Raji (cell line): Measurements from ENCODE around the gene UBE2S.

Experiments
- POLR2A ChIP-seq: IDR thresholded peaks from 2 replicates; pipeline ENCODE4 v1.6.1; 2011; ENCODE audit warnings: low read depth, low read length, control low read depth; ENCODE audit not compliant: insufficient read depth

The UBE2S gene

DNA sequence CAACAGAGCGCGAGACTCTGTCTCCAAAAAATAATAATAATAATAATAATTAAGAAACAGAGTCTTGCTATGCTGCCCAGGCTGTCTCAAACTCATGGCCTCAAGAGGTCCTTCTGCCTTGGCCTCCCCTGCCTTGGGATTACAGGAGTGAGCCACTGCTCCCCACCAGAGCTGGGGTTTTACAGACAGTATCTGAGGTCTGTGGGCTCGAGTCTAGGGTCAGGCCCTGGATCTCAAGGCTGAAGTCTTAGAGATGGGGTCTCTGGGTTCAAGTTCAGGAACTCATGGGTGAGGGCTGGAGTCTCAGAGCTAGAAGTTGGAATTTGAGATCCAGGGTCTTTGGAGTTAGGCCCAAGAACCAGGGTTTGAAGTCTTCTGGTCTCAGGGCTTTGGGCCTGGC lies 40.8 kb downstream of the UBE2S start:
- TF ChIP-seq POLR2A, result no peak

DNA sequence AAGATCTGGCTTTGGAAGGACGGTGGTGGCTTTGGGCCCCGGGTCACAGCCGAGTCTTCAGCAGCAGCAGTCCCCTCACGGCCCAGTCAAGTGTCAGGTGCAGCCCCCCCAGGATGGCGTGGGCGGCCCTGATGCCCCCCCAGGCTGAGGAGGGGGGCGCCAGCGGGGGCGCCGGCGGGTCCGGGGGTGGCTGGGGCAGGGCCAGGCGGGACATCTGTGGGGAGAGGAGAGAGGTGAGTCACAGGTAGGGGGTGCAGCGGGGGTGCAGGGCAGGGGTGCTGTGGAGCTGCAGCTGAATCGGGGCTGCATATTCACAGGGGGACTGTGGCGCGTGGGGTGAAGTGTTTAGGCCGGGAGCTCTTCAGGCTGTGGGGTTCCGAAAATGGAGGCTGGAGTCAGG lies 41.6 kb downstream of the UBE2S start:
- TF ChIP-seq POLR2A, result no peak

DNA sequence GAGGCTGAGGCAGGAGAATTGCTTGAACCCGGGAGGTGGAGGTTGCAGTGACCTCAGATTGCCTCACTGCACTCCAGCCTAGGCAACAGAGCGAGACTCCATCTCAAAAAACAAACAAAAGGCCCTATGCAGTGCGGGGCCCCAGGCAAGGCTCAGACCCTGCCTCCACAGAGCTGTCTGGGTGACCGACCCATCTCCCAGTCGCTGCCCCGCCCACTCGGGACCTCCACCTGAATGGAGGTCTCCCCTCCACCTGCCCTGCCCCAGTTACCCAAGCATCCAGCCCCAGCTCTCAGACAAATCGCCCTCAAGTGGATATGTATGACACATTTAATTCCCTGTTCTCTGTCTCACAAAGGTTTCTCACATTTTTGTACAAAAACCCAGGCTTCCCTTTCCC lies 42.3 kb downstream of the UBE2S start:
- TF ChIP-seq POLR2A, result no peak

DNA sequence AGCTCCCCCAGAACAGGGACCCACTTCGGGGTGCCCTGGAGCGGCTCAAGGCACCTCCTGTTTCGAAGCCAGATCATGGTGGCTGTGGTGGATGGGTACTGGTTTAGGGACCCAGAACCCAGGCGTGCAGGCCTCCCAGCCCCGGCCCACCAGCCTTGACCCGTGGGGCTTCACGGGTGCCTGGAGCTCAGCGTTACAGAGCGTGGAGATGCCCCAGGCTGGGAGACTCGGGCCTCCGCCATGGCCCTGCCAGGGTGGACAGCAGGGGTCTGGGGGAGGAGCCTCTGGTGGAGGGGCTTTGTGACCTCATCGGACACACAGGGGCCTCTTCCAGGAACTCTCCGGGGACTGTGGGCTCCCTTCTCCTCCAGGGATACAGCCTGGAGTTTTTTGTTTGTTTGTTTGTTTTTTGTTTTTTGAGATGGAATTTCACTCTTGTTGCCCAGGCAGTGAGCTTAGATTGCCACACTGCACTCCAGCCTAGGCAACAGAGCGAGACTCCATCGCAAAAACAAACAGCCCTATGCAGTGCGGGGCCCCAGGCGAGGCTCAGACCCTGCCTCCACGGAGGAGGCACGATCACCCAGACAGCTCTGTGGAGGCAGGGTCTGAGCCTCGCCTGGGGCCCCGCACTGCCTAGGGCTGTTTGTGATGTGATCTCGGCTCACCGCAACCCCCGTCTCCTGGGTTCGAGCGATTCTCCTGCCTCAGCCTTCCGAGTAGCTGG lies 44.4 kb downstream of the UBE2S start, which contains the start of gene GARIN5B:
TSS of gene GARIN5B (minus strand) at position 271 of the 727 bp plus-strand sequence. CDS start at position 77, 194 bp downstream.
- TF ChIP-seq POLR2A, result no peak

DNA sequence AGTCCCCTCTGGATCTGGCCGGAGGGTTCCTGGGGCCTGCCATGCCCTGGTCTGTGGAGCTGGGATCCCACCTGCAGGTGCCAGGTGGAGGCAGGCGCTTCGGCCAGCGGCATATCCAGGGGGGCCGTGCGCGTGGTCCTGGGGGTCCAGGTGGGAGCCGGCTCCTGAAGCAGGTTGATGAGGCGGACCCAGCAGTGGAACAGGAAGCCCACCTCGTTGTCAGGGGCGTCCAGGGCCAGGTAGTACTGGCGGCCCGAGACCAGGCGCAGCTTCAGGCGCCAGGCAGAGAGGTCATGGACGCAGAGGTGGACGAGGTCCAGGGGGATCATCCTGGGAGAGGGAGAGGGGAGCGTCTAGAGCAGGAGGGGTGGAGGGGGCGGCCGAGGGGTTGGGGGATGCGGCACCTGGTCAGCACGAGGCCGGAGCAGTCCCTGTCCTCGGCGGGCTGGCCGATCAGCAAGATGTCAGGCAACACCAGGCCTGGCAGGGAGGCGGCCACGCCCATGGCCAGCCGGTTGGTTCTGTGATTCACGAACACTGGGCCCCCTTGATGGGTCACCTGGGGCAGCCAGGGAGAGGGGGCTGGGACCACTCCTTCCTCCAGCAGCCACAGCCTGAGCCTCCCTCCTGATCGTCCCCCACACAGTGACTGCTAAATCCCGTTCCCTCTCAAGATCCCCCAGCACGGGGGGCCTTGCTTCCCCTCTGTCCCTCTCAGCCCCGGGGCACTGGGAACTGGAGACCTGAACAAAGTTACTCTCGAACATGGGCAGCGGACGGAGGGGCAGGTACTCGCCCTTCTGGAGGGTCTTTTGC lies 45.2 kb downstream of the UBE2S start:
- TF ChIP-seq POLR2A, result no peak

DNA sequence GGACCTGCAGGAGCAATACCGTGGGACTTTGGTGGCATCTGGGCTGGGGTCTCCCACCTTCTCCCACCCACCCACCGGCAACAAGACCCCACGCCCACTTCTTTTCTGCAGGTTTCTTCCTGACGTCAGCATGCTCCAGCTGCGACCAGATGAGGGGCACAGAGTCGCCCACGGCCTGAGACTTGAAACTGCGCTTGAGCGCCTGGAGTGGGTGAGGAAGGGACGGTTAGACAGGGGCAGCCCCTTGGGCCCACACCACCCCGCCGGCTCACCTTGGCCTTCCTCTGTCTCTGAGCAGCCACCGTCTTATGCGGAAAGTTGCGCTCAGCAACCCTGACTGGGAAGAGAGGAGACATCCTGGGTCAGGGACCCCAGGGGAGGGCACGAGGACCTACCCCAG lies 46.7 kb downstream of the UBE2S start:
- TF ChIP-seq POLR2A, result no peak

DNA sequence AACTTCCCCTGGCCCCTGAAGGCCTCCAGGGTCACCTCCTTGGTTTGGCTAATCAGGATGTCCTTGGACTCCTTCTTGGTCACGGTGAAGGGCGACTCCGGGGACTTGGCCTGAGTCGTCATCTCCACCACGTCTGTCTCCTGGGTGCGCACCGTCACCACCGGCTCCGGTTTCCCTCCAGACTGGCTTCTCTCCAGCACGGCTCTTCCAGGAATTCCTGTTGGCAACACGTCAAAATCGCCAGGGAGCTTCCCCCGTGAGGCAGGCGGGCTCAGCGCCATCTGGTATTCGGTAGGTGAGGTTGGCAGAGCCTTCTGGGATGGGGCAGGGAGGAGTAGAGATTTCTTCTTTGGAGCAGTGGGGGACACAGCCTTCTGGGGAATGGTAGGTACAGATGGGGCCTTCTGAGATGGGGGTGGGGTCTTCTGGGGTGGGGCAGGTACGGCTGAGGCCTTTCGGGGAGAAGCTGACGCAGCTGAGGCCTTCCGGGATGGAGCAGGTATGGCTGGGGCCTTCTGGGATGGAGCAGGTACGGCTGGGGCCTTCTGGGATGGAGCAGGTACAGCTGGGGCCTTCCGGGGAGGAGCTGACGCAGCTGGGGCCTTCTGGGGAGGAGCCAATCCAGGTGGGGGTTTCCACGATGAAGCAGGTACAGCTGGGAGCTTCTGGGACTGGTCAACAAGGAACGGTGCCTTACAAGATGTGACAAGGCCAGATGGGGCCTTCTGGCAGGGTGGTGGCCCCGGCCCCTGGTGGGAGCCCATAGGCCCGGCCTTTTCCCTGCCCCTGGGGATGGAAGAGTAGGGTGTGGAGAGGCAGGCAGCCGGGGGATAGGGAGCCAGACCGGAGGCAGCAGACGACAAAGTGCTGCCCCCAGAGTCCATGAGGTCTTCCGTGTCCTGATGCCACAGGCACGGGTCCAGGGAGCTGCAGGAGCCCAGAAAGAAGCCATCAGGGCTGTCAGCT lies 48.4 kb downstream of the UBE2S start:
- TF ChIP-seq POLR2A, result no peak

DNA sequence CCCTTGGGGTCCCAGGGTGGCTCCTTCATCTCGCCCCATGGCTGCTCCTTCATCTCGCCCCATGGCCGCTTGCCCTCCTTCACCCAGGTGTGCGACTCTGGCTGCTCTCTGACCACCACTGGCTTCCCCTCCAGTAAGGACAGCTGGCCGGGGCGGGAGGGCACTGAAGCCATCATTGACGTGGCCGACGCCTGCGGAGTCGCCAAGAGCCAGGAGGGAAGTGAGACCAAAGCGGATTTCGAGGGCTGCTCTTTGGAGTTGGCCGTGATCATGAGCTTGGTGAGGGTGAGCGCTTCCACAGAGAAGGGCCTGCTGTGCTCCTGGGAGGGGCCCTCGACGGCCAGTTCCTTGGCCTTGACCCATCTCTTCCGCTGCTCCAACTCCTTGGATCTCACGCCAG lies 49.1 kb downstream of the UBE2S start:
- no peak for TF ChIP-seq POLR2A

DNA sequence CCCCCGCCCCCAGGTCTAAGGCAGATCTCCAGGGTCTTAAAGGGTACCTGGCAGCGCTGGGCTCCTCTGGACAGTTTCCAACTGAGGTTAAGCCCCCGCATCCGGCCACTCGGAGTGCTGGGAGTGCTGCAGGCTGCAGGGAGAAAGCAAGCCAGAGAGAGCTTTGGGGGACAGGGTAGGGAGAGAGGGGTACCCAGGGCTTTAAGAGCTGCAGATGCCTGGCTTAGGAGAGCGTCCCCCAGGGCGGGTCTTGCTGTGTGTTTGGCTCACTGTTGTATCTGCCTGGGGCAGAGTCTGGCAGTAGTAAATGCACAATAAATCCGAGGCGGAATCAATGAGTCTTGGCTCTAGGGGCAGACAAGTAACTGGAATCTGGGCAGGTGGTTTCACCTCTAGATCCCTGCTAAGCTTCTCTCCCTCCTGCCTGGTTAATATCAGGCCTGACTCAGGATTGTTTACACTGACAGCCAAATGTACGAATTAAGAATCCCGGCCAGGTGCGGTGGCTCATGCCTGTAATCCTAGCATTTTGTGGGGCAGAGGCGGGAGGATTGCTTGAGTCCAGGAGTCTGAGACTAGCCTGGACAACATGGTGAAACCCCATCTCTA lies 52.3 kb downstream of the UBE2S start:
- TF ChIP-seq POLR2A, result no peak

DNA sequence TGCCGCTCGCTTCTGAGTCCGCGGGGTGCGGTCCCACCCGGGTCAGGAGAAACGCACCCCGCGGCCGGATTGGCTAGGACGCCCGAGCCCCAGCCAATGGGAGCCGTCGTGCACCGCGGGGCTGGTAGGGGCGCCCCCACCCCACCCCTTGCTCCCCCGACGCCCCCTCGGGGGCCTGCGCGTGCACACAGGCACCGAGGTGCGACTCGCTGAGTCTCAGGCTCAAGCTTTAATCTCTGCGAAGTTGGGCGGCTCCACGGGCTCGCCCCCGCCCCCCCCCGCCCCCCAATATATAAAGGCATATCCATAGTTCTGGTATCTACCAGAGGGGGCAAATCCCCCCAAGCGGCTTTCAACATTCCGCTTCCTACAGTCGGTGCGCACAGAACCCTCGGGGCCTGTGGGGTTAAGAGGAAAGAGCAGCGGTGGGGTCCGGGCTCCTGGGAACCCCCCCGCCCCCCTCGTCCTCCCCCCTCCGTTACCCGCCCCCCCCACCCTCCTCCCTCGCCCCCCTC lies 52.8 kb downstream of the UBE2S start, which contains the start of gene COX6B2:
TSS of gene COX6B2 (minus strand) at position 22 of the 515 bp plus-strand sequence. CDS start 198 bp downstream, outside the sequence.
- no peak for TF ChIP-seq POLR2A

DNA sequence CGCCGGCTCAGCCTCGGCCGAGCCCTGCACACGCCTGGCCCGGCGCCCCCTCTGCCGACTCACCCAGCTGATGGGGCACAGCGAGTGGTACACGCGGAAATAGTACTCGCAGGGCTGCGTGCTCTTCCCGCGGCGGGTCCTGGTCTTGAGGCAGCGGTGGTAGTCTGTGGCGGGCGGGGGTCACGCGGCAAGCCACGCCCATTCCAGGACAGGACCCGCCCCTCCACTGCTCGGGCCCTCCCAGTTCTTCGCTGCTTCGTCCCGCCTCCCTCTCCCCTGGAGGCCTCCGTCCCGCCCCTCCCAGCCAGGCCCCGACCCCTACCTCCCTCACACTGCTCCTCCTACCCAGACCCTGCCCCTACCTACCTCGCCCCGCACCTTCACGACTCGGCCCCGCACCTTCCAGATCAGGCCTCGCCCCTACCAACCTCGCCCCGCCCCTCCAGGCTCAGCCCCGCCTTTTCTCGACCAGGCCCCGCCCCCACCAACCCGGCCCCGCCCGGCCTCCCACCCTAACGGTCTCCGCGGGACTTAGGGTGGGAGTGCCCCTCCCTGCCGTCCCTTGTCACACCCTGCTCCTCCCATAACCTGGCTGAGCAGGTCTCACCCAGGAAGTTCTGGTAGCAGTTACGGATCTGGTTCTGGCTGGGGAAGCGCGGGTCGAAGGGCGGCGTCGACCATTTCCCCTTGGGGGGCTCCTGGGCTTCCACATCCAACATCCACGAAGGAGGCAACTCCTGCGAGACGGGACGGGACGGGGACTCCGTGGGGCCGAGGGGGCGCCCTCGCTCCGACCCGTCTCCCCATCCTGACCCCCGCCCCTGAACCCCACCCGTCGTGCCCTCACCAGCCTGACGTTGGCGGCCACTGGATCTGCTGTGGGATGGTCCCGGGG lies 53.5 kb downstream of the UBE2S start:
- TF ChIP-seq POLR2A, result no peak

DNA sequence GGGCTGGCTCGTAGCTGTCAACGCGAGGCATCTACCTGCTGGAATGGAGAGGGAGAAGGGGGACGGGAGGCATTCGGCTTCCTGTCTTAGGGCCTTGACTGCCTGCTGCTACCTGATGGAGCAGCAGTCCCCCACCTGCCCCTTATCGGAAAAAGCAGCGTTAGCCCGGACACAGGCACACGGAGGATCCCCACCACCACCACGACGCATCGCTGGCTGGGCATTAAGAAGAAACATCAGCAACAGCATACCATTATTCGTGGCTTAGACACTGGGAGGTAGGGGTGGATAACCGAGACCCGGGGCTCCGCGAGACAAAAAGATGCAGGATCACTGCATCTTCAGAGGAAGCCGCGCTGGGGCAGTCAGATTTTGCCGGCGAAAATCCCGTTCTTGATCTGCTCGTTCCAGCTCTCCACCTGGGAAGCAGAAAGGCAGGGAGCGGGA lies 54.2 kb downstream of the UBE2S start:
- TF ChIP-seq POLR2A, result no peak

DNA sequence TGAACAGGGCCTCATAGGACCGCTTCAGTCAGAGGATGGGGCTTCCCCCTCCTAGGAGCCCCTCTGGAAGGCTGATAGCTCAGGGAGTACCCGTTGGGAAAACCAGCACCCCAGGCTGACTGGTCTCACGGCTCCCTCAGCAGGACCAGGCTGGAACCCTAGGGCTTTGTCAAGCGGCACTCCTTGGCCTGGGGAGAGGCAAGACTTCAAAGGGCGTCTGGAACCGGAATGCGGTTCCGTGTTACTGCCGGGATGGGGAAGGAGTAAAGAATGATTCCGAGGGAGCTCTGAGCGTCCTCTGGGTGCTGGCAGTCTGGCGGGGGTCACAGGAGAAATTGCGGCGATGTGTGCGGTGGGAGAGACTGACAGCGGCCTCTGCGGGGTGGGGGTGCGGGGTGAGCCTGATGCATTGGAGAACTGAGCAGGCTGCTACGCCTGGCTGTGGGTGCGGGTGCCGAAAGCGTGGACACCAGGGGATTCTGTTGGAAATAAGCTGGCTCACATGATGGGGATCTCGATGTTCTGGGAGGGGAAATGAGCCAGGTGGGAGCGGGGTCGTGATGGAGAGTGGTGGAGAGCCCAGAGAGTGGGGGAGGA lies 54.9 kb downstream of the UBE2S start:
- TF ChIP-seq POLR2A, result no peak
